Neural progenitor cell (in vitro differentiated cells): Measurements from ENCODE around the gene DNAJC28. TPM values are rescaled to one million over a fixed set of nuclear protein-coding genes. Genes with fewer than 3 reads are reported as not detected.

Experiments
- DNase-seq: peaks from one replicate; pipeline ENCODE4 v3.0.0-alpha.2; 2016; ENCODE audit warnings: low spot score
- H2AFZ ChIP-seq: fragments of 200-600 bp; sonication (generic); replicated peaks from 2 replicates; pipeline ENCODE4 v1.6.1; 2016; ENCODE audit warnings: antibody characterized with exemption
- H3F3A ChIP-seq: fragments of 200-600 bp; sonication (generic); 2 replicates; pipeline ENCODE4 v1.6.1; 2016; ENCODE audit warnings: antibody characterized with exemption, low read depth
- H3K27ac ChIP-seq: fragments of 200-600 bp; sonication (generic); 2 replicates; pipeline ENCODE4 v1.5.1; 2016; ENCODE audit warnings: mild to moderate bottlenecking
- H3K27me3 ChIP-seq: fragments of 200-600 bp; sonication (generic); 2 replicates; pipeline ENCODE4 v1.6.1; 2016; ENCODE audit warnings: mild to moderate bottlenecking, moderate library complexity
- H3K36me3 ChIP-seq: fragments of 200-600 bp; sonication (generic); 2 replicates; pipeline ENCODE4 v1.5.1; 2016
- H3K4me1 ChIP-seq: fragments of 200-600 bp; sonication (generic); 2 replicates; pipeline ENCODE4 v1.6.1; 2016; ENCODE audit warnings: mixed run types
- H3K4me2 ChIP-seq: fragments of 200-600 bp; sonication (generic); 2 replicates; pipeline ENCODE4 v1.6.1; 2016
- H3K4me3 ChIP-seq: fragments of 200-600 bp; sonication (generic); 2 replicates; pipeline ENCODE4 v1.5.1; 2016
- H3K79me2 ChIP-seq: fragments of 200-600 bp; sonication (generic); 2 replicates; pipeline ENCODE4 v1.6.1; 2016; ENCODE audit warnings: low read depth
- H3K9ac ChIP-seq: fragments of 200-600 bp; sonication (generic); 2 replicates; pipeline ENCODE4 v1.6.1; 2016
- H3K9me3 ChIP-seq: fragments of 200-600 bp; sonication (generic); 2 replicates; pipeline ENCODE4 v1.5.1; 2016; ENCODE audit warnings: low read depth
- H4K20me1 ChIP-seq: fragments of 200-600 bp; sonication (generic); 2 replicates; pipeline ENCODE4 v1.6.1; 2016; ENCODE audit warnings: low read depth
- H3K27ac Mint-ChIP-seq: 3 replicates; pipeline ENCODE4 v1.8.0; 2021; ENCODE audit warnings: mixed read lengths
- H3K27me3 Mint-ChIP-seq: 2 replicates; pipeline ENCODE4 v1.8.0; 2022; ENCODE audit warnings: low read depth, mild to moderate bottlenecking, inconsistent platforms, moderate library complexity, mixed read lengths; ENCODE audit not compliant: insufficient read depth
- H3K36me3 Mint-ChIP-seq: 3 replicates; pipeline ENCODE4 v1.8.0; 2021; ENCODE audit warnings: mixed read lengths
- H3K4me1 Mint-ChIP-seq: 3 replicates; pipeline ENCODE4 v1.8.0; 2021; ENCODE audit warnings: mixed read lengths
- H3K4me3 Mint-ChIP-seq: 3 replicates; pipeline ENCODE4 v1.8.0; 2021; ENCODE audit warnings: mild to moderate bottlenecking, moderate library complexity, mixed read lengths
- H3K9me3 Mint-ChIP-seq: 3 replicates; pipeline ENCODE4 v1.8.0; 2020; ENCODE audit warnings: mixed read lengths
- EZH2 ChIP-seq: fragments of 200-600 bp; sonication (generic); IDR thresholded peaks from 2 replicates; pipeline ENCODE4 v1.6.1; 2017; ENCODE audit warnings: antibody characterized with exemption, mild to moderate bottlenecking, moderate library complexity
- EZH2phosphoT487 ChIP-seq: fragments of 200-600 bp; sonication (generic); IDR thresholded peaks from 2 replicates; pipeline ENCODE4 v1.6.1; 2017; ENCODE audit warnings: antibody characterized with exemption
- total RNA-seq: library from RNA; depleted of rRNA; stranded (reverse); fragments of >200 nt; gene quantifications from 2 replicates; pipeline ENCODE4 v1.2.3, GENCODE V29; 2015; ENCODE audit warnings: low replicate concordance
- TF ChIP-seq, protein P1 (sequence below): fragments of 200-600 bp; sonication (generic); IDR thresholded peaks from 2 replicates; pipeline ENCODE4 v1.5.1; 2017; ENCODE audit warnings: antibody characterized with exemption, mild to moderate bottlenecking

The DNAJC28 gene
- total RNA-seq, 1 donor from 2014 or later: 3.8 TPM

DNA sequence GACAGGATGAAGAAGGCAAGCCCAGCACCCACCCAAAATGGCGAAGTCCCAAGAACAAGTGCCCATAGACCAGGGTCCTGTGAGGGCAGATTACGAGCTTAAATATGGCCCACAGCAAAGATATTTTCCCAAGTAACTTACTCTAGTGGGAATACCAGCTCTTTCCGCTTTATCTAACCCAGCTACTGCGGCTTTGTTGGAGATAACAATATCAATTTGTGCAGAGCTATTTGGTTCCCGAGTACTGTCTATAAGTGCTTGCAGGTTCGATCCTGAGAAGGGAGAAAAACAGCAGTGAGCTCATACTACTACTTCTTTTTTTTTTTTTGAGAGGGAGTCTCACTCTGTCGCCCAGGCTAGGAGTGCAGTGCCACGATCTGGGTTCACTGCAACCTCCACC is 14.3 kb upstream of the DNAJC28 start:
- no peaks in the 10 kb centered on the region for H3K4me1 ChIP-seq
- no peaks in the 10 kb centered on the region for H3K9me3 ChIP-seq
- H3K27ac Mint-ChIP-seq: no peak overlapping the region
- peaks cover 29% of the 10 kb centered on the region for H3K36me3 Mint-ChIP-seq
- H3K4me3 Mint-ChIP-seq: no peak overlapping the region
- no peaks in the 10 kb centered on the region for H3K4me1 Mint-ChIP-seq
- no peak for TF ChIP-seq EZH2phosphoT487
- no peak for TF ChIP-seq EZH2
- TF ChIP-seq, protein P1, sequence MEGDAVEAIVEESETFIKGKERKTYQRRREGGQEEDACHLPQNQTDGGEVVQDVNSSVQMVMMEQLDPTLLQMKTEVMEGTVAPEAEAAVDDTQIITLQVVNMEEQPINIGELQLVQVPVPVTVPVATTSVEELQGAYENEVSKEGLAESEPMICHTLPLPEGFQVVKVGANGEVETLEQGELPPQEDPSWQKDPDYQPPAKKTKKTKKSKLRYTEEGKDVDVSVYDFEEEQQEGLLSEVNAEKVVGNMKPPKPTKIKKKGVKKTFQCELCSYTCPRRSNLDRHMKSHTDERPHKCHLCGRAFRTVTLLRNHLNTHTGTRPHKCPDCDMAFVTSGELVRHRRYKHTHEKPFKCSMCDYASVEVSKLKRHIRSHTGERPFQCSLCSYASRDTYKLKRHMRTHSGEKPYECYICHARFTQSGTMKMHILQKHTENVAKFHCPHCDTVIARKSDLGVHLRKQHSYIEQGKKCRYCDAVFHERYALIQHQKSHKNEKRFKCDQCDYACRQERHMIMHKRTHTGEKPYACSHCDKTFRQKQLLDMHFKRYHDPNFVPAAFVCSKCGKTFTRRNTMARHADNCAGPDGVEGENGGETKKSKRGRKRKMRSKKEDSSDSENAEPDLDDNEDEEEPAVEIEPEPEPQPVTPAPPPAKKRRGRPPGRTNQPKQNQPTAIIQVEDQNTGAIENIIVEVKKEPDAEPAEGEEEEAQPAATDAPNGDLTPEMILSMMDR: no peak
- no peak overlapping the region for H3K27ac ChIP-seq
- H3F3A ChIP-seq: peaks cover 4% of the 10 kb centered on the region
- no peak overlapping the region for H3K4me3 ChIP-seq
- peaks cover 15% of the 10 kb centered on the region for H3K36me3 ChIP-seq
- no peak for DNase-seq
- H3K9ac ChIP-seq: no peak overlapping the region
- no peaks in the 10 kb centered on the region for H3K9me3 Mint-ChIP-seq
- H3K27me3 ChIP-seq: no peaks in the 10 kb centered on the region
- no peaks in the 10 kb centered on the region for H3K79me2 ChIP-seq
- no peaks in the 10 kb centered on the region for H3K27me3 Mint-ChIP-seq
- H4K20me1 ChIP-seq: no peaks in the 10 kb centered on the region
- no peak overlapping the region for H2AFZ ChIP-seq
- no peak overlapping the region for H3K4me2 ChIP-seq

DNA sequence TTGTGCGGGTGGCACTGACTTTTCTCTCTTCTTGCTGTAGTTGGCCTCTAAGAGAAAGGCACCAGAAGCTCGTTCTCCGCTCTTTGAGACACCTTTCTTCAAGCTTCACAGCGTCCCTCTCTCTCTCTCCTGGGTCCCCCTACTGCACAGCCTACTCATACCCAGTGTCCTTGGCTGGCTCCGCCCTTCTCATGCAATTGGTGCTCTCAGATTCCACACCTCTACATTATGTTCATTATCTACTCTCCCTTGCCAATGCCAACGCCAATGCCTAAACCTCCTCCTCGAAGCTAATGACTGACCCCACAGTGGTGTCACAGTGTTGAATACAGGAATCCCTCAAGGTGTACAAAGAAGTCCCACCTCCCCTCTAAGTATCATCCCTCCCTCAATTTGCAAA is 4.8 kb upstream of the DNAJC28 start:
- Mint-ChIP-seq H3K27me3 (peaks cover 9% of the 10 kb centered on the region), H3K4me1 (peaks cover 6% of the 10 kb centered on the region), H3K9me3 (no peaks in the 10 kb centered on the region), H3K36me3 (no peaks in the 10 kb centered on the region), H3K4me3 (peak overlapping the region; percentile 16), H3K27ac (no peak overlapping the region)
- H2AFZ ChIP-seq: peak overlapping the region; percentile 50
- H3K36me3 ChIP-seq: no peaks in the 10 kb centered on the region
- TF ChIP-seq EZH2phosphoT487 (no peak), EZH2 (no peak)
- TF ChIP-seq, protein P1: no peak
- no peak overlapping the region for H3K4me3 ChIP-seq
- no peak for DNase-seq
- no peaks in the 10 kb centered on the region for H3K9me3 ChIP-seq
- no peak overlapping the region for H3K27ac ChIP-seq
- no peaks in the 10 kb centered on the region for H3K27me3 ChIP-seq
- no peaks in the 10 kb centered on the region for H3K4me1 ChIP-seq
- no peak overlapping the region for H3K9ac ChIP-seq
- H3F3A ChIP-seq: no peaks in the 10 kb centered on the region
- no peaks in the 10 kb centered on the region for H4K20me1 ChIP-seq
- H3K4me2 ChIP-seq: no peak overlapping the region
- H3K79me2 ChIP-seq: no peaks in the 10 kb centered on the region

DNA sequence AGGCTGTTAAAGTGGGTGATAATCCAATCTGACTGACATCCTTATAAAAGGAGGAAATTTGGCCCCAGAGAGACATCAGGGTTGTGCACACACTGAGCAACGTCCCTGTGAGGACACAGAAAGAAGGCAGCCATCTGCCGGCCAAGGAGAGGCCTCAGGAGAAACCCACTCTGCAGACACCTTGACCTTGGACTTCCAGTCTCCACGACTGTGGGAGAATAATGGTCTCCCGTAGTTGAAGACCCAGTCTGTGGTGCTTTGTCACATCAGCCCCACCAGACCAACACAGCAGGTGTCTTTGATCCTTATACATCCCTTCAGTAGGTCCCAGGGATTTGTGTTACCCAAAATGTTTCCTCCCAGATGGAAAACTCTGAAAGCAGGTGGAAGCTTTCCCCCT is 4.2 kb upstream of the DNAJC28 start:
- Mint-ChIP-seq H3K4me3 (no peak overlapping the region), H3K27ac (no peak overlapping the region), H3K36me3 (no peaks in the 10 kb centered on the region), H3K9me3 (no peaks in the 10 kb centered on the region), H3K4me1 (peaks cover 9% of the 10 kb centered on the region), H3K27me3 (peaks cover 10% of the 10 kb centered on the region)
- H2AFZ ChIP-seq: peak overlapping the region; percentile 50
- no peak for DNase-seq
- H3K4me1 ChIP-seq: no peaks in the 10 kb centered on the region
- H3K4me3 ChIP-seq: no peak overlapping the region
- TF ChIP-seq EZH2phosphoT487: no peak
- TF ChIP-seq EZH2: no peak
- TF ChIP-seq, protein P1: no peak
- H3K27me3 ChIP-seq: no peaks in the 10 kb centered on the region
- H3K4me2 ChIP-seq: no peak overlapping the region
- H3K79me2 ChIP-seq: no peaks in the 10 kb centered on the region
- H3K36me3 ChIP-seq: no peaks in the 10 kb centered on the region
- H3K9me3 ChIP-seq: no peaks in the 10 kb centered on the region
- no peaks in the 10 kb centered on the region for H4K20me1 ChIP-seq
- H3K9ac ChIP-seq: no peak overlapping the region
- H3K27ac ChIP-seq: no peak overlapping the region
- H3F3A ChIP-seq: no peaks in the 10 kb centered on the region
